Stimulated activated CD8-positive, alpha-beta memory T cell treated with anti-CD3 and anti-CD28 coated beads, Interleukin-7, amount 100 ng/mL, for 1 hour (primary cell): ENCODE measurements around the gene VPS37B.
"Not testable (repeated sequence)": the region's sequence is repeated elsewhere in the genome, so short reads cannot be mapped to it uniquely, and the experiment has no call there.

ENCODE experiments used
- DNase-seq, 2 donors: peaks; one replicate each; pipeline ENCODE4 v3.0.0-alpha.2; 2020; ENCODE audit warnings: low read depth in 2 of 2

The VPS37B gene

DNA sequence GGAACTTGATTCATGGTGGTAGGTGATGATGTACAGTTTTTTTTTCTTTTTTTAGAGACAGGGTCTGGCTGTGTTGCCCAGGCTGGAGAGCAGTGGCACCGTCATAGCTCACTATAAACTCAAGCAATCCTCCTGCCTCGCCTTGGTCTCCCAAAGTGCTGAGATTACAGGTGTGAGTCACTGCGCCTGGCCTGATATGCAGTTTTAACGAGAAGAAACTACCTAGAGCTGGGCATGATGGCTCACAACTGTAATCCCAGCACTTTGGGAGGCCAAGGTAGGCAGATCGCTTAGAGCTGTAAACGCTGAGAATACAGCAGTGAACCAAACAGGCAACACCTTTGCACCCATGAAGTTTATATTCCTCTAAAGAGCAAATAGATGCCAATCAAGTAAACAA, 13.0 kb upstream of the VPS37B start:
- no peak for DNase-seq

DNA sequence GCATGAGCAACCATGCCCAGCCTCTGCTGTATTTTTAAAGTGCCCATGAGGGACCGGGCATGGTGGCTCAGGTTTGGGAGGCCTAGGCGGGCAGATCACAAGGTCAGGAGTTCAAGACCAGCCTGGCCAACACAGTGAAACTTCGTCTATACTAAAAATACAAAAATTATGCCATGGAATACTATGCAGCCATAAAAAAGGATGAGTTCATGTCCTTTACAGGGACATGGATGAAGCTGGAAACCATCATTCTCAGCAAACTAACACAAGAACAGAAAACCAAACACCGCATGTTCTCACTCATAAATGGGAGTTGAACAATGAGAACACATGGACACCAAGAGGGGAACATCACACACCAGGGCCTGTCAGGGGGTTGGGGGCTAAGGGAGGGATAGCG, 9.3 kb upstream of the VPS37B start:
- DNase-seq: not testable (repeated sequence)

DNA sequence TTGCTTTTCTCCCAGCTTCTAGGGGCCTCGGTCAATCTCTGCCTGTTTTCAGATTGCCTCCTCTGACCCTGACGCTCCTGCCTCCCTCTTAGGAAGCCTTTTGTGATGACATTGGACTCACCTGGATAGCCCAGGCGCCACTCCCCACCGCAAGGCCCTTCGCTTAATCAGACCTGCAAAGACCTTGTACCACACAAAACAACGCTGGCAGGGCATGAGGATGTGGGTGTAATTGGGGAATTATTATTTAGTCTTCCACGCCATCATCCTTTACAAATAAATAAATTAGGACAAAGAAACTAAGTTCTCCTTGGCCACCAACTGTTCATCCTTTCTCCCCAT, 7.7 kb upstream of the VPS37B start:
- DNase-seq: no peak

DNA sequence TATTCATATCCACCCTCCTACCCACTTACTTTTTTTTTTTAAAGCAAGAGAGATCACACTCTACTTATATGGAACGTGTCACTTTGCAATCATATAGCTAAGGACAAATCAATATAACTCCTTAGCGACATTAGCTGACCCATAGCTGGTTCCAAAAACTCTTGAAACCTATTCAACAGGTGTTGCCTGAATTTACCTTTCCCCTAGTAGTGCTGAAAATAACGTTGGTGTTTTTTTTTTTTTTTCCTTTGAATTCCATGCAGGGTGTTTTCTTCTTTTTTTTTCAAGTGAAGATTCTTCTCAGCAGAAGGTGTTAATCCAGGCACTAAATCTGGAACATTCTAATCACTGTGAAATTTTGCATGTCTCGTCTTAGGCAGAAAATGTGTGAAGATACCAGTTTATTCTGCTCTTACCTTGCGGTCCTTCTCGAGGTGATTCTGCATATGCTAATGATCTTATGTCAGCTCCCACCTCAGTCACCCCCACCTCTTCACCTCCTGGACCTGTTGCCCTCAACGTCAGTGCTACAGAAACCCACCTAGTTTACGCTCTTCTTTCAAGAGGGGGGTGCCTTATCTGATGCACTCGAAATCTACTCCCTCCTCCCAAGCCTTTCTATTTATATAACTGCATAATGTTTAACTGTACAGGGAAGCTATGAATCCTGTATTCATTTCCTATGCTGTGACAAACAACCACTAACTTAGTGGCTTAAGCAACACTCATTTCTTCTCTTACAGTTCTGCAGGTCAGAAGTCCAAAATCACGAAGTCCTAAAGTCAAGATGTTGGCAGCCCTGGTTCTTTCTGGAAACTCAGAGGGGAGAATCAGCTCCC, 7.1 kb upstream of the VPS37B start:
- DNase-seq: no peak

DNA sequence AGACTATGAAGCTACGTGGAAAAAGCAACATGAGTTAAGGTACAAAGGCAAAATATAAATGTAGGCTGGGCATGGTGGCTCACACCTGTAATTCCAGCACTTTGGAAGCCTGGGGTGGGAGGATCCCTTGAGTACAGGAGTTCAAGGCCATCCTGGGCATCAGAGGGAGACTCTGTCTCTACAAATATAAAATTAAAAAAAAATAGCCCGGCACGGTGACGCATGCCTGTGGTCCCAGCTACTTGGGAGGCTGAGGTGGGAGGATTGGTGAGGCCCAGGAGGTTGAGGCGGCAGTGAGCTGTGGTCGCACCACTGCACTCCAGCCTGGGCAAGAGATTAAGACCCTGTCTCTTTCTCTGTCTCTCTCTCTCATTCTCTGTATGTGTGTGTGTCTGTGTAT, 4.0 kb upstream of the VPS37B start:
- DNase-seq: no peak

DNA sequence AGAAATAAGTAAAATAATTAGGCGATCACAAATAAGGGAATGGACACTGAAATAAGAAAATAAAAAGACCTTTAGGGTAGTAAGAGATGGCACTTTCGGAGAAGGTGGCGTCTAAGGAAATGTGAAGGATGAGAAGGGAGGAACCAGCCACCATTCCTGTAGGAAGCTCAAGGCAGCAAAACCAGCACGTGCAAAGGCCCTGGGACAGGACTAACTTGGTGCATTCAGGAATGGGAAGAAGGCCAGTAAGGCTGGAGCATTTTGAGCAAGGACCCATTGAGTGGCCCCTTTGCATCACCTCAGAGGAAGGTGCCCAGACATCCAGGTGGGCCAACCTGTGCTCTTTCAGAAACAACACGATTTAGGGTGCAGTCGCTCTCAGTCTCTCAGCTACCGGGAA, 738 bp upstream of the VPS37B start:
- DNase-seq: no peak

DNA sequence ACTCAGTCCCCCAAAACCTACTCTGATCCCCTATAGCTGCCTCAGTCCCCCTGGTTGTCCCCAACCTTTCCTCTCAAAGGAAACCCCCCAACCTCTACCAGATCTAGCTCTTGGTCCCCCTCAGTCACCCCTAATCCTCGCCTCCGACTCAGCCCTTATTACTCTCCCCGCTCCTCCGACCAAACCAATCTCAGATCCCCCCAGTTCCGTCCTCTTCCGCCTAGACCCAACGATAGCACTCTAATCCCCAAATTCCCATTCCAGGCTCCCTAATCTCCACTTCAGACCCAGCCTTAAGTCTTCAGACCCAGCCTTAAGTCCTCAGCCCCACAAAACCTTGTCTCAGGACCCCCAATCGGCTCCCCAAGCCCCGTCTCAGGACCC, 612 bp downstream of the VPS37B start:
- no peak for DNase-seq

DNA sequence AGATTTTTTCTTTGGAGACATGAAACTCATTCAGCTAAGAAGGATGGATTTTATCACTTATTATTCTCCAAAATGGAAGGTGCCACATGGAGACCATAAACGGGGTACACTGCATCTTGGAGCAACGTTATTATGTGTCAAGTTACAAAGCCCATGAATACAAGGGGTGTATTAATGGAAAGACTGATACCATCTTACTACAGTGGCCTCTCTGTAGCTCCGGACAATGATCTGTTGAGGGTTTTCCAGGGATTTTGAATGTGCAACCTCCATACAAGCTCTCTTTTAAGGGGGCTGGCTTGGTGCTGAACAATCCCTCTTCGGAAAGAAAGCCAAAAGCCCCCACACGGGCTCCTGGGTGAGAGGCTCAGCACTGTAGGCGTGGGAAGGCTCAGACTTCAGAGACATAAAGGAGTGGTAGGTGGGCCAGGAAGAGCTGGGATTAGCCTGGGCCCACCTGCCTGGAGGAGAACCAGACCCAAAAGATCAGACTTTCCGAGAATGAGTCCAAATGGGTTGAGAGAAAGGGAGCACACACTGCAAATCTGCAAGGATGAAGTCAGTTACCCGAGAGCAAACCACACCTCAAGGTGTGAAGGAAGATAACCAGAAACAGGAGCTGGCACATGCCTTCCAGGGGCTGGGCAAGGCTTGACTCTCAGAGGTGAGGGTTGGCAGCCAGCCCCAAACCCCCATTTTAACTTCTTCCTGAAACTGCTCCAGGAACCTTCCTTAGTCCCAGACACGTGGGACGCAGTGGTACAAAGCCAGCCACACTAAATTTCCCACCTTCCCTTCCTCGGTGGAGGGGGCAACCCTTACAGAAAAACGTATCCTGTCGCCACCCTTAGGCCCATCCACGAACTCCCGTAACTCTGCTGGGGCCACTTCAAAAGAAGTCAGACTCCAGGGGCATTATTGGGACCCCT, 1.5 kb downstream of the VPS37B start:
- DNase-seq: no peak

DNA sequence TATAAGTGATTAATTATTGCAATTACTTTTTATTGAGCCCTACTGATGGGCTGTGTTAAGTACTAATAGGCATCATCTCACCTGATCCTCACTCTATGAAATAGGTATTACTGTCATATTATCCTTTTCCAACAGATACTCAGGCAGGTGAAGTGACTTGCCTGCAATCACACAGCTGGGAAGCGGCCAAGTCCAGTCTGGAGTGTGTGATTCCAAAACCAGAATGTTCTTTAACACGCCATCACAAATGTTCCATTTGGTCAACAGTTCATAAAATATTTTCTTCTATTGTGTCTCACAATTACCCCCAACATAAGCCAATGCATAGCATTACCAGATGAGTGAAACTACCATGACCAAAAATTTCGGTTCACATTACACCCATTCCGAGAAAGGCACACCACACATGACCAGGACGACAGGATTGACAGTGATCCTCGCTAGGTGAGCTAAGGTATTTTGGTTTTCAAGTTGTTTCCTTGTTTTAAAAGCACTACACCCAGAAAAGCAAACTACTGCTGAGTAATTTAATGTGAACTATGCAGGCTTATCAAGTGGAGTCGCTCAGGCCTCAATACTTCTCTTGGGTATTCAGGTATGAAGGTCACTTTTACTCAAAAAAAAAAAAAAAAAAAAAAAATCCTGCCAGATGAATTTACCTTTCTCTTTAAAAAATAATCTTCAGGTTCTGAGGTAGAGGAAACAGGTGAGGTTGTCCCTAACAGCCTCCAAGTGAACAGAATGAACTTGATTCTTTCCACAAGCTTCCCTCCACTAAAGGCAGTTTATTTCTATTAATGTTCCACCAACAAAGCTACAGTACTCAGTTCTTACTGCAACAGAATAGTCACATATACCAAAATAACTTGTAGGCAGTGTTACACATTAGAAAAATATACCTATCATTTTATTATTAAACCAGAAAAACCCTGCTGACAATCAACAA, 2.4 kb downstream of the VPS37B start:
- DNase-seq: no peak

DNA sequence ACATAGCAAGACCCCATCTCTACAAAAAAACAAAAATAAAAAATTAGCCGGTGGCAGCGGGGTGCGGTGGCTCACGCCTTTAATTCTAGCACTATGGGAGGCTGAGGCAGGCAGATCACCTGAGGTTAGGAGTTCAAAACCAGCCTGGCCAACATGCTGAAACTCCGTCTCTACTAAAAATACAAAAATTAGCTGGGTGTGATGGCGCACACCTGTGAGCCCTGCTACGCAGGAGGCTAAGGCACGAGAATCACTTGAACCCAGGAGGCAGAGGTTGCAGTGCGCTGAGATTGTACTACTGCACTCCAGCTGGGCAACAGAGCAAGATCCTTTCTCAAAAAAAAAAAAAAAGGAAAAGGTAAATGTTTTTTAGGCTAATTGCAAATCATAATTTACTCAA, 3.2 kb downstream of the VPS37B start:
- DNase-seq: not testable (repeated sequence)

DNA sequence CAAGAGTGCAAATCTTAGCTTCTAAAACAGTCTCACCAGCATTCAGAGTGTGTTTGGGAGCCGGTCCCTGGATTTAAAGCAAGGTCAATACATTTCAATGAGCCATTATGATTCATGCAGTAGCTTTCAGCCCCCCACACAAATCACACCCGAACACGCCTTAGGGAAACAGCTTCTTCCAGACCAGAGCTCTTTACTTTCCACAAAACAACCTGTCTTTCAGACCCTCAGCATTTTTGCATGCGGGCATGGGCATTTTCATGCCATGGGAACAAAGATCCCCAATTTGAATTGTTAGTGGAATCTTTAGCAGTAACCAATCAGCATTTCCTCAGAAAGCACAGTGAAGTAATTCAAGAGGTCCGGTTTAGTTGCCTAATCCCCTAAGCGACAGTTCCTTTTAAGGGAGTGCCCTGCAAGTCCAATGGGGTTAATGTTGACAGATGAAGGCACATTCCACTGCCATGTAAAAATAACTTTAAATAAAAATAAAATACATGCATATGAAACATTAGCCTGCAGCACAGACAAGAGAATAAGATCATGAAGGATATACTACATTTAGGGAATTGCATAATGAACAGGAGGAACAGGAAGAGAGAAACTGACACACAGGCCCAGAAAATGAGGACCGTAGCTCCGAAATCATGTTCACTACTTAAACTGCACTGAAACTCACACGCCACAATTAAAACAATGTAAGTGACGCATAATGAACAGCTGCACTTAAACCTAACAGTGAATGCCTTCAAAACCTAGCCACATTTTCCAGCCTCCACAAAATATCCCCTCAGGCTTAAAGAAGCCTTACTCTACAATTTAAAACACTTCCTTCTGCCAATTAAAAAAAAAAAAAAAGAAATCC, 4.0 kb downstream of the VPS37B start:
- no peak for DNase-seq

DNA sequence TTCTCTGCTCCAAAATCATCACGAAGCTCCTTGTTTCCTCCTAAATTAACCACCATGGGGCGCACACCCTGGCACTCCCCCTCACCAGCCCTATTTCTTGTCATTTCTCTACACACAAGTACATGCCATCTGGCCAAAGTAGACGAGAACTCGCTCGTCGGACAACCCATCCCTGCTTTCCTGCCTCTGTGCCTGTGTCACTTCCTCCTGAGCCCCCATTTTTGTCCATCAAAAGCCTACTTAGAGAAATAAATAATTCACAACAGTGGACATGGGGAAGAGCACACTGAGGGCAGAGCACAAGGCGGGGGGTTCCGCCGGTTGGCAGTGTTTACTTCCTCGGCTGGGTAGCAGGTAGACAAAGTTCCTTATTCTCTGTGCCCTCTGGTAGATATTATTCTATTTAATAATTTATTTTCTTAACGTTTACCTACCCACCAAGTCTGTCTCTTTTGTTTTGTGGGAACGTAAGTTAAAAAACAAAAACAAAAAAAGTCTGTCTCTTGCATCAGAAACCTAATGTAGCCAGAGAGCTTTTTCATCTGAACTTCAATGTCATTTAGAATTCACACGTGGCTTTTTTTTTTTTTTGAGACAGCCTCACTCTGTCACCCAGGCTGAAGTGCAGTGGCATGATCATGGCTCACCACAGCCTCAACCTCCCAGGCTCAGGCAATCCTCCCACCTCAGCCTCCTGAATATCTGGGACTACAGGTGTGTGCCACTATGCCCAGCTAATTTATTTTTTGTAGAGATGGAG, 6.0 kb downstream of the VPS37B start:
- DNase-seq: no peak

DNA sequence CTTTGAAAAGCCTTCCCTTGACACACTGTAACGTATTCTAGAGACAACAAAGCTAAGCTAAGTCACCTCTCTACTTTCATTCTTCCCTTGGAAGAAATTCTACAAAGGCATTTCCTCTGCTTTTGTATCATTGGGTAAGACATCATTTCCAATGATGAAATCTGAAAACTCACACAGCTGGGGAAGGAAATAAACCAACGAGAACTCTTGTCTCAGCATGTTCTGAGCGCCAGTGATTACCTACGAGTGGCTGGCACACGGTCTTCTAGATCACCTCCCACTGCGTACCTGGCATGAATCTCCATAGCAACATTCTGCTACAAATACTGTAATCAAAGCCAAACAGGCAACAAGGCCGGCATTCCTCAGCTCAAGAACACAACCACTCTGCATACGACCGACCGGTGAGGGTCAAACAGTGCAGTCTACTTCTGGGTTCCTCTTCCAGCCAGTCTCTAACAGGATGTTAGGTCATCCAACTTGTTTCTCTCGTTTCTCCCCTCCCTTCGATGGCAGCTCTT, 7.6 kb downstream of the VPS37B start:
- no peak for DNase-seq

DNA sequence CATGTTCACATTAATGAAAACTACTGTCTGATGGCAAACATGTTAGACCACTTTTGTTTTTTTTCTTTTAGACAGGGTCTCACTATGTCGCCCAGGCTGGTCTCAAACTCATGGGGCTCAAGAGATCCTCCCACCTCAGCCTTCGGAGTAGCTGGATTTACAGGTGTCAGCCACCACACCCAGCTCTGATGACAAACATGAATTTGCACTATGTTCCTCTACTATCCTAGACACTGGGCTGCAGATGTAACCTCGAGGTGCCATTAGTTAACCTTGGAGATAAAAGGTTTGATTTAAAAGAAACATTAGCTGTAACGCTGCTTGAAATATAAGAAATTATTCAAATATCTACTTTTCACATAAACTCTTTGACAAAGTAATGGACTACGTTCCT, 8.1 kb downstream of the VPS37B start:
- DNase-seq: no peak

DNA sequence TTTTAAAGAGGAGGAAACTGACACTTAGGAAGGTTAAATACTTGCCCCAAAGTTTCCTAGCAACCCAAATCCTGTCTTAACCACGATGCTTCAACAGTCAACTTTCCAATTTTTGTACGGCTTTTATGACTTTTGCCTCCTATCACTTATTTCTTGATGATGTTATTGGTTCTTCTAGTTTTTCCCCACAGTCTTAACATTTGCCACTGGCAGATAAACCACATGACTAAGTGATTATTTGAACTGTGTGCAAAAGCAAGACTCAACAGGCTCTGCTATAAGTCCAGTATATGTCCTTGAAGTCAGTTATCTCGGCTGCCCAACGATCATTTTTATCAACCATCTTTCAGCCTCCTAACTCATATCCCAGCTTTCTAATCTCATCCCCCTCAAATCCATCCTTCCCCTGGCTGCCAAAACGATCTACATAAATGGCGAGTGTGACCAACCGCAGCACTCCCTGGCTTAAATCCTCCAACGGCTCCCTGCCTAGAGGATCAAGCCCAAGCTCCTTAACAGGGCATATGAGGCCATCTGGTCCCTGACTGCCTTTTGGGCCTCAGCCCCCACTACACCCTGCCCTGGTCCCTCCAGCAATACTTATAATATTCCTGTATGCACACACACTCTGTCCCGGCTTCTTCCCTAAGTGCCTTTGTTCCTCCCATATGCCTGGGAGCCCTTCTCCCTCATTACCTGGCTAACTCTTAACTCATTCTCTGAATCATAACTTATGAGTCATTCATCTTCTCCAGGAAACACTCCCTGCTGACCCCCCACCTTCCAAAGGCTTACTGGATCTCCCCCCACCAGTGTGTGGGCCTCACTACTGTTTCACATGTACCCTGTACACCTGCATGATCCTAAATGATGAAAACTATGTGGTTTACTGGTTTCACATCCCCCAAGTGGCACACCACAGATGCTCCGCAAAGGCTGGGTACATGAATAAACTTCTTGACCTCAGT, 8.8 kb downstream of the VPS37B start:
- no peak for DNase-seq

DNA sequence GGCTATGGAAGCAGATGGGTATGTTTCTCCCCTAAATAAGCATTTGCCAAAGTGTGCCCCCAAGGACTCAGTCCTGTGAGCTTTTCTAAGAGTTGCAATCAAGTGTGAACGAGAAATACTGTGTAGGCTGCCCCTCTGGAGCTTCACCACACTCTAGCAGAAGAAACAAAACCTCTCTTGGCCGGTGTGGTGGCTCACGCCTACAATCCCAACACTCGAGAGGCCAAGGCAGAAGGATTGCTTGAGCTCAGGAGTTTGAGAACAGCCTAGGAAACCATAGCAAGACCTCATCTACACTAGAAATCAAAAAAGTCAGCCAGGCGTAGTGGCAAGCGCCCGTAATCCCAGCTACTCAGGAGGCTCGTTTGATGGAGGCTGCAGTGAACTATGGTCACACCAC, 9.8 kb downstream of the VPS37B start:
- no peak for DNase-seq

DNA sequence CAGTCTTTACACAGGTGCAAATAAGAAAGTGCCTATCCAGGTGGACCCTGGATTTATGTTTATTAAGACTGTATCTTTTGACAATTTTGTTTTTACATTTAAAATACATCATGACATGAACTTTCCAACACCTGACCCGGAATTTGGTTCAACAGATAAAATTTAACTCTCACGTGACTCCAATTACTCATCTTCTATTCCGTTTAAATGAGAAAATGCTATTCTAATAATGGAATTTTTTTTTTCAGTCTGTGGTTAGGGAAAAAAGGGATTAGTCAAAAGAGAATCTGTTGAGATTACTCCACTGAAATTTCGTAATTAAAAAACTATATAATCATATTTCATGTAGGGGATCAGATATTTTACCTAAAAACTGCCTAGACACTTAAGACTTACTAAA, 11.1 kb downstream of the VPS37B start:
- no peak for DNase-seq

DNA sequence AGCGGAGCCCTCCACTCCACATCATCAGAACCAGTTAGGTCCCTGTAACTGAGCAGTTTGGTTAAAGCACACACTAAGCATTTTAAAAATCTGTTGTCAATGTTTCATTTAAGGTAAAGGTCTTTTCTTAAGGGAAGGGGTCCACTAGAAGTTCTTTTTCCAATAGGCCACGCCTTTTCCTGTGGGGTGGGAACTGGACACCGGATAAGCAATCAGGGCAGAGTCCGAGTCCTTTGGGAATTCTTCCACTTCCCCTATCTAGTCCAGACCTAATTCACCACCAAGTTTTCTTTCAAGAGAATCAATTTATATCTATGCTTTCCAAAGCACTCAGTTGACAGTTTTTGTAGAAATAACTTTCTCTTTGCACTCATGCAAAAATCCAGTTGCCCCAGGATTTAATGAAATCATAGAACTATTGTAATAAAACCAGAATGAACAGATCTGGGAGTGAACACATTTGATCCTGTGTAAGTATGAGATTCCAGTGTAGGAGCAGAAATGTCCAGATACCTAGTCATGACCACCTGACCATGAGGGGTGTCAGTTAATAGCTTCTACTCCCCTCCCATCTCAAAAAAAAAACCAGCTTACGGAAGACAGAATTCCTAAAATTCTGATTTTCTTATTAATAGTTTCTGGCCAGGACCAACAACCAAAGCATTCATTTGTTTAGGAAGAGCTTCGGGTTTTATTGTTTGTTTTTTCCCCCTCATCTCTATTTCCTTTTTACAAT, 11.7 kb downstream of the VPS37B start:
- no peak for DNase-seq
